ENCODE measurements around the gene MRI1.

DNA sequence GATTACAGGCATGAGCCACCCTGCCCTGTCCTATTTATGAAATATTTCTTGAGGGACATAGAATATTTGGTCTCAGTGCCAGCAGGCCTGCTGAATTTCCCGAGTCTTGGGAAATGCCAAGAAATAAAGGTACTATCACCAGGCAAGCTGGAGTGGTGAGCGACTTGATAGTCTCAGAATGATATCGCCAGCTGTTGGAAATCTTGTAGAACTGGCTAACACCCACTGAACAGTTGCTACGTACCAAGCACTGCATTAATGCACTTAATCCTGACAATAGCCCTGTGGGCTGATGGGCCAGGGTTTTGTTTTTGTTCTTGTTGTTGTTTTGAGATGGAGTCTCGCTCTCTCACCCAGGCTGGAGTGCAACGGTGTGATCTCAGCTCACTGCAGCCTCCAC lies 42.2 kb upstream of the MRI1 start:
- TF ChIP-seq, protein P1, sequence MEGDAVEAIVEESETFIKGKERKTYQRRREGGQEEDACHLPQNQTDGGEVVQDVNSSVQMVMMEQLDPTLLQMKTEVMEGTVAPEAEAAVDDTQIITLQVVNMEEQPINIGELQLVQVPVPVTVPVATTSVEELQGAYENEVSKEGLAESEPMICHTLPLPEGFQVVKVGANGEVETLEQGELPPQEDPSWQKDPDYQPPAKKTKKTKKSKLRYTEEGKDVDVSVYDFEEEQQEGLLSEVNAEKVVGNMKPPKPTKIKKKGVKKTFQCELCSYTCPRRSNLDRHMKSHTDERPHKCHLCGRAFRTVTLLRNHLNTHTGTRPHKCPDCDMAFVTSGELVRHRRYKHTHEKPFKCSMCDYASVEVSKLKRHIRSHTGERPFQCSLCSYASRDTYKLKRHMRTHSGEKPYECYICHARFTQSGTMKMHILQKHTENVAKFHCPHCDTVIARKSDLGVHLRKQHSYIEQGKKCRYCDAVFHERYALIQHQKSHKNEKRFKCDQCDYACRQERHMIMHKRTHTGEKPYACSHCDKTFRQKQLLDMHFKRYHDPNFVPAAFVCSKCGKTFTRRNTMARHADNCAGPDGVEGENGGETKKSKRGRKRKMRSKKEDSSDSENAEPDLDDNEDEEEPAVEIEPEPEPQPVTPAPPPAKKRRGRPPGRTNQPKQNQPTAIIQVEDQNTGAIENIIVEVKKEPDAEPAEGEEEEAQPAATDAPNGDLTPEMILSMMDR (IDR thresholded peaks at IDR 0.05) = no peak
- TF ChIP-seq ZFX (IDR thresholded peaks at IDR 0.05; ENCODE audit: borderline replicate concordance) = no peak

All from 22Rv1 (cell line).